GM12878 (cell line): ENCODE data around the gene DPP9. TPM values are rescaled to one million over a fixed set of nuclear protein-coding genes. Genes with fewer than 3 reads are reported as not detected.

ENCODE experiments used
- ATF7 ChIP-seq: fragments of 450-650 bp; IDR thresholded peaks from 2 replicates; pipeline ENCODE4 v1.6.1; 2016; ENCODE audit warnings: low read depth, mild to moderate bottlenecking
- CBX5 ChIP-seq: sonication (generic); IDR thresholded peaks from 2 replicates; pipeline ENCODE4 v1.6.1; 2016; ENCODE audit warnings: low read depth, moderate library complexity, mild to moderate bottlenecking, inconsistent platforms
- CHD2 ChIP-seq: IDR thresholded peaks from 2 replicates; pipeline ENCODE4 v1.6.1; 2011; ENCODE audit warnings: low read depth, low read length, improper control_type of control experiment, borderline replicate concordance
- JUND ChIP-seq: IDR thresholded peaks from 2 replicates; pipeline ENCODE4 v1.6.1; 2012; ENCODE audit warnings: low read depth, mild to moderate bottlenecking, low read length, improper control_type of control experiment, moderate library complexity
- MEF2B ChIP-seq: fragments of 450-650 bp; IDR thresholded peaks from 2 replicates; pipeline ENCODE4 v1.6.1; 2018; ENCODE audit warnings: mild to moderate bottlenecking, moderate library complexity; ENCODE audit not compliant: partially characterized antibody, poor library complexity, severe bottlenecking
- MXI1 ChIP-seq: fragments of 150-350 bp; IDR thresholded peaks from 2 replicates; pipeline ENCODE4 v1.6.1; 2011; ENCODE audit warnings: low read depth, mild to moderate bottlenecking, inconsistent platforms, low read length, improper control_type of control experiment
- NFYA ChIP-seq: IDR thresholded peaks from 2 replicates; pipeline ENCODE4 v1.6.1; 2011; ENCODE audit warnings: low read depth, mild to moderate bottlenecking, low read length, improper control_type of control experiment, borderline replicate concordance
- PBX3 ChIP-seq: IDR thresholded peaks from 2 replicates; pipeline ENCODE4 v1.6.1; 2011; ENCODE audit warnings: mild to moderate bottlenecking, low read depth, low read length, moderate library complexity; ENCODE audit not compliant: insufficient replicate concordance
- PML ChIP-seq: IDR thresholded peaks from 2 replicates; pipeline ENCODE4 v1.6.1; 2012; ENCODE audit warnings: low read length, inconsistent platforms
- POLR2AphosphoS5 ChIP-seq: IDR thresholded peaks from 2 replicates; pipeline ENCODE4 v1.6.1; 2011; ENCODE audit warnings: mild to moderate bottlenecking, low read length, inconsistent platforms
- RFX5 ChIP-seq: IDR thresholded peaks from 2 replicates; pipeline ENCODE4 v1.6.1; 2011; ENCODE audit warnings: low read depth, low read length, improper control_type of control experiment
- SMAD5 ChIP-seq: IDR thresholded peaks from 2 replicates; pipeline ENCODE4 v1.6.1; 2016; ENCODE audit warnings: antibody characterized with exemption, low read depth
- SMARCA5 ChIP-seq: fragments of 450-650 bp; IDR thresholded peaks from 2 replicates; pipeline ENCODE4 v1.6.1; 2017; ENCODE audit warnings: mild to moderate bottlenecking
- SUZ12 ChIP-seq: fragments of 200-600 bp; sonication (generic); IDR thresholded peaks from one replicate; pipeline ENCODE4 v1.6.1; 2018; ENCODE audit warnings: antibody characterized with exemption, mild to moderate bottlenecking; ENCODE audit not compliant: unreplicated experiment
- TCF12 ChIP-seq: IDR thresholded peaks from 2 replicates; pipeline ENCODE4 v1.6.1; 2011; ENCODE audit warnings: low read depth, mild to moderate bottlenecking, low read length
- TCF7 ChIP-seq: IDR thresholded peaks from 2 replicates; pipeline ENCODE4 v1.6.1; 2014; ENCODE audit warnings: antibody characterized with exemption, borderline replicate concordance
- ZNF592 ChIP-seq: fragments of 450-650 bp; IDR thresholded peaks from 2 replicates; pipeline ENCODE4 v1.6.1; 2017; ENCODE audit warnings: mild to moderate bottlenecking, moderate library complexity
- ZNF687 ChIP-seq: fragments of 450-650 bp; IDR thresholded peaks from 2 replicates; pipeline ENCODE4 v1.6.1; 2017; ENCODE audit warnings: mild to moderate bottlenecking, moderate library complexity
- polyA plus RNA-seq, 11 experiments: library from polyadenylated mRNA; depleted of rRNA in 4 of 11; unstranded in 6 of 11; stranded (reverse) in 5 of 11; fragments of >200 nt; fragmentation: Nextera tagmentation in 4 of 11; fragmentation: Illumina TruSeq in 1 of 11; extraction: Ambion mirVana in 4 of 11; extraction: Trizol in 1 of 11; gene quantifications; 1 replicate in 1 of 11; 2 replicates in 10 of 11; pipeline versions ENCODE4 v1.2.1 to v1.2.3, GENCODE V29; 2011 to 2016; ENCODE audit warnings: inconsistent platforms in 2 of 11, missing spikeins in 2 of 11, low read depth in 1 of 11
- total RNA-seq, 4 experiments: library from RNA; depleted of rRNA in 3 of 4; stranded (reverse); fragments of >200 nt in 3 of 4; fragmentation: Illumina TruSeq in 1 of 4; extraction: Trizol in 1 of 4; gene quantifications; 2 replicates each; pipeline versions ENCODE4 v1.2.1 to v1.2.3, GENCODE V29; 2013 to 2021
- TF ChIP-seq, protein P1 (sequence below): fragments of 450-650 bp; IDR thresholded peaks from 2 replicates; pipeline ENCODE4 v1.6.1; 2017; ENCODE audit warnings: borderline replicate concordance

The DPP9 gene
- total and polyA plus RNA-seq, 10 of the 15 experiments (the other 5 are each of a cell fraction or from before 2014, with no cell fraction given) = 0.64 to 58.6 (median 27.6) TPM

- TF ChIP-seq ZNF592 = no peak
- TF ChIP-seq TCF7 = peak; percentile 65; the same call in 1 of the 2 replicates
- peak; percentile 73; the same call in 1 of the 2 replicates for TF ChIP-seq POLR2AphosphoS5
- peak; percentile 50 for TF ChIP-seq MEF2B
- TF ChIP-seq JUND = peak; percentile 100
- peak; percentile 74 for TF ChIP-seq RFX5
- no peak for TF ChIP-seq NFYA
- TF ChIP-seq MXI1 = peak; percentile 7
- peak; percentile 66 for TF ChIP-seq SMARCA5
- no peak for TF ChIP-seq TCF12
- no peak for TF ChIP-seq SUZ12
- no peak for TF ChIP-seq SMAD5
- no peak for TF ChIP-seq CBX5
- no peak; the same call in 1 of the 2 replicates for TF ChIP-seq PML
- TF ChIP-seq, protein P1, sequence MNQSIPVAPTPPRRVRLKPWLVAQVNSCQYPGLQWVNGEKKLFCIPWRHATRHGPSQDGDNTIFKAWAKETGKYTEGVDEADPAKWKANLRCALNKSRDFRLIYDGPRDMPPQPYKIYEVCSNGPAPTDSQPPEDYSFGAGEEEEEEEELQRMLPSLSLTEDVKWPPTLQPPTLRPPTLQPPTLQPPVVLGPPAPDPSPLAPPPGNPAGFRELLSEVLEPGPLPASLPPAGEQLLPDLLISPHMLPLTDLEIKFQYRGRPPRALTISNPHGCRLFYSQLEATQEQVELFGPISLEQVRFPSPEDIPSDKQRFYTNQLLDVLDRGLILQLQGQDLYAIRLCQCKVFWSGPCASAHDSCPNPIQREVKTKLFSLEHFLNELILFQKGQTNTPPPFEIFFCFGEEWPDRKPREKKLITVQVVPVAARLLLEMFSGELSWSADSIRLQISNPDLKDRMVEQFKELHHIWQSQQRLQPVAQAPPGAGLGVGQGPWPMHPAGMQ = no peak
- TF ChIP-seq PBX3 = no peak
- TF ChIP-seq ATF7 = peak; percentile 99
- peak; percentile 77; the same call in 1 of the 2 replicates for TF ChIP-seq CHD2
- TF ChIP-seq ZNF687 = peak; percentile 59; the same call in 1 of the 2 replicates
Measured at GRCh38 chr19:4723595-4724514, at the start of gene DPP9 (continued).
